ENCODE results near the gene ZNF185.

Gene ZNF185

DNA sequence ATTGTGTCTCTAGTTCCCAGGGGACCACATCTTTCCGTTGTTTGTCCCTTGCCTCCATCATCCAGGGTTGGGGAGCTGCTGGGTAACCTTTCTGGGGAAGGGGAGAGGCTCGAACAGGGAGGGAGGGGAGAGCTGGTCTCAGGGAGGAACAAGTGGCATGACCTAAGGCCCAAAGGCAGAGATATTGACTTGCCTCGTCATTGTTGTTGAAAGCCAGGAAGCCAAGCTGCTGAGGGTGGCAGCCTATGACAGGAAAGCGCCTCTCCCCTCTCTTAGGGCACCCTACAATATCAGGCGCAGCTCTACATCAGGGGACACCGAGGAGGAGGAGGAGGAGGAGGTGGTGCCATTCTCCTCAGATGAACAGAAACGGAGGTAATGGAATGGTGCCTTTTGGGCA is 20.8 kb downstream of the ZNF185 start:
- no peak for DNase-seq

DNA sequence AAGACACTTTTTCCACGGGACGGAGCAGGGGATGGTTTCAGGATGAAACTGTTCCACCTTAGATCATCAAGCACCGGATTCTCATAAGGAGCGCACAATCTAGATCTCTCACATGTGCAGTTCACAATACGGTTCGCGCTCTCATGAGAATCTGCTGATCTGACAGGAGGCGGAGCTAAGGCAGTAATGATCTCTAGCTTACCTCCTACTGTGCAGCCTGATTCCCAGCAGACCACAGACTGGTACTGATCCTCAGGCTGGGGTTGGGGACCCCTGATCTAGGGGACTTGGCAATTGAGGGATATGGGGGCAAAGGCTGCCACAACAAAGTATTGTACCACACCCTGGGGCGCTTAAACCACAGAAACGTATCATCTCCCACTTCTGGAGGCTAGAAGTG is 25.7 kb downstream of the ZNF185 start:
- DNase-seq = no peak

DNA sequence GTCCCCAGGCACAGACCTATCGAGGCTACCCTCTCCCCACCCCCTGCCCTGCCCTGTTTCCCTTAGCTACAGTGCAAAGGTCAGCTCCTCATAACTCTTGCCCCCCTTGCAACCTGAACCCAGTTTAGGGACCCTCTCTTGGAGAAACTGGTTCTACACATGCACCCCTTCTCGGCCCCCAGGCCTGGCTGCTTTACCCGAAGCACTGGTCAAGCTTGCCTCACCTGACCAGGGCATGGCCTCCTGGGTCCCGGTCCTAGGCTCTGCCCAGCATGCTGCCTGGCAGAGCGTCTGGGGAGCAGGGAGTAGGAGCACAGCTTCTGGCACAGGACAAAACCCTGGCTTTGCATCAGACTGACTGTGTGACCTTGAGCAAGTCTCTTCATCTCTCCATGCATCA is 28.0 kb downstream of the ZNF185 start:
- DNase-seq = no peak

DNA sequence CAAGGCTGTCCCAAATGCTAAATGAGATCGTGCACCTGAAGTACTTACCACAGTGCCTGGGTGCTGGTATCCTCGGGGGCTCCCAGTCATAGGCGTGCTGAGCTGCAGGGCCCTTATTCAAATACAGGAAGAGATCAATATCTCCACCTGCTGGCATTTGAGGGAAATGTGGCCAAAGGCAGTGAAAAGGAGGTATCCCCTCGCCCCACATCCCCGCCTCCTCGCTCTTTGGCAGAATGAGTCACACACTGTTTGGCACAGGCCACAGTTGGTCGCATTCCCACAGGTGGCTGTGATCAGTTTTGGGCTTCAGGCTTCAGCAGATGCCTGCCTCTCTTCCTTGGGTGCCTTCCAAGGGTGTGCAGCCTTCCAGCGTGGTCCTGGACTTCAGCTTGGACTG is 28.4 kb downstream of the ZNF185 start:
- DNase-seq = no peak

DNA sequence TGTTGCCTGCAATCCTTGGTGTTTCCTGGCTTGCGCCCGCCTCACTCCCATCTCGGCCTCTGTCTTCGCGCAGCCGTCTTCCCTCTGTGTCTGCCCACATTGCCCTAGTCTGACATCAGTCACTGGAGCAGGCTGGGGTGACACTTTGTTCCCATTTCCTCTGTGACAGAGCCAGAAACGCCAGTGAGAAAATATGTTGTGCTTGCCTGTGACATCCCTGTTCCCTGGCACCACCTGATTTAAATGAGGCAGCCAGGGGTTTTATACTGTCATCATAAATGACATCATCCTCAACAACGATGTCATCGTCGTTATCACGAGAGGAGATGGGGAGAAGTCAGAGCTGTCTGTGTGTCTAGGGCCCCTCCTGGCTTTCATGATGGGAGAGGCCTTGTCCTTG is 29.1 kb downstream of the ZNF185 start:
- DNase-seq = no peak

DNA sequence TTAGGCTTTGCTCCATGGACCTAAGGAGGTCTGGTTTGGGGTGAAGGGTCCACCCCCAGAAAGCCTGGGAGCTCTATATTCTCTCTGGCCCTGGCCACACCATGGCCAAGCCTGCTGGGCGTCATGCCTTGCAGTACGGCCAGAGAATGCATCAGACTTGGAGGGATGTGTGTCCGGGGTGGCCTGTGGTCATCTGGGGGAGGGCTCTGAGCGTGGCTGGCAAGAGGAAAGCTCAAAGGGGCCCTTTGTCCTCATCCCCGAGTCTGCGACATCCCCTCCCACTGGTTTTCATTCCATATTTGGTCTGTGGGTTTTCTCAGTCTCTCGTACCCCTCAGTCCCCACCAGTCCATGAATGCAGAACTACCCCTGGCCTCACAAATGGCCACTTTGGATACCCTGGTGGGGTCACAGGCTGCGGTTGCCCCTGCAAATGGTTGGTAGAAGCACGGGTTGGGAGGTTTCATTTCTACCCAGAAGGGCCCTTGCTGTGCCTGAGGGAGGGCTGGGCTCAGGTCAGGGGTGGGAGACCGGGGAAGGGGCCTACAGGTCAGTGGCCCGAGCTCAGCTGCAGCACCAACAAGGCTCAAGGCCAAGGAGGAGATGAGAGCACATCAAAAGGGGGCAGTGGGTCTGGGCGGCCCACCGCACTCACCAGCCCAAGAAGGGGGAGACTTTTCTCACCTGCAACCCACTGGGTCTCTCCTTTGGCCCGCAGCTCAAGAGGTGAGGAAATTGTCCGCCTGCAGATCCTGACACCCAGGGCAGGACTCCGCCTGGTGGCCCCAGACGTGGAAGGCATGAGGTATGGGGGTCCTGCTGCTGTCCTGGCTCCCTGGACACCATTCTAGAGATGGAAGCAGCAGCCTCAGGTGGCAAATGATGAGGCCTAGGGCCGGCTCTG is 30.2 kb downstream of the ZNF185 start:
- no peak for DNase-seq

DNA sequence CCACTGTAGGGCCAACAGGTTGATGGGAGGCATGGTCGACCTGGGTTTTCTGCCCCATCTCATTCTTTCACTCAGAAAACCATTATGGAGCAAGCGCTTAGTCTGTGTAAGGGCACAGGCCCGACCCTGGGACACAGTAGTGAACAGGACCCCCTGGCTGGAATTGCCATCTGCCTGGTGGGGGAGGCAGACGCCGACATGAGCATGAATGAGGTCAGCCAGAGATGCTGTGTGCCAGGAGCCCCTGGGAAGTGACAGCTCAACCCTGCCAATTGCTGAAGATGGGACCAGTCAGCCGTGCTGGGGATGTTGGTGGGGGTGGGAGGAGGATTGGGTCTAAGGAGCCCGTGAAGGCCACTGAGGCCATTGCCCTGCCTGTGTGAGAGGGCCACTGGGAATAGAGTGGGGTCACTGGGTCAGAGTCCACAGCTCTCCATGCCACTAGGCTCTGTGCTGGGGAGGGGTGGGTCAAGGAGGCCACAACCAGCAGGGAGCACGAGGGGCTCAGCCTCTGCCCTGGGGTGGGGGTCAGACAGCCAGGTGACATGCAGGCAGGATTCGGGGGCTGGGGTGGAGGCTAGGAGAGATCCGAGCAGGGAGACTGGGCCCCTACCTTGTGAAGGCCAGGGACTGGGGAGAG is 31.0 kb downstream of the ZNF185 start:
- DNase-seq = no peak

DNA sequence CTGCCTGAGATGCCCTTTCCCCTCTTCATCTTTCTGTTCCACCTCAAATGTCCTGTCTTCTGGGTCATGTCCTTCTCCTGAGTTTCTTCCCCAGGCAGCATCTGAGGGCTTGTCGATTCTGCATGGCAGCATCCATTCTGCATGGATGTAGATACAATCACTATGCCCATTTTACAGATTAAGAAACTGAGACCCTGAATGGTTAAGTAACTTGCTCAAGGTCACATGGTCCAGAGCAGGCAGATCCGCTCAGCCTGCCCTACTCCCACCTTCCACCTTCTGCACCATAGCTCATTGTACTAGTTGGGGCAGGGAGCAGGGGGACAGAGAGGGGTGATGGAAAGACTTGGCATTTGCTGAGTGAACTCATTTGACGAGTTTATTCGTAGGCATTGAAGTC is 32.0 kb downstream of the ZNF185 start:
- no peak for DNase-seq

DNA sequence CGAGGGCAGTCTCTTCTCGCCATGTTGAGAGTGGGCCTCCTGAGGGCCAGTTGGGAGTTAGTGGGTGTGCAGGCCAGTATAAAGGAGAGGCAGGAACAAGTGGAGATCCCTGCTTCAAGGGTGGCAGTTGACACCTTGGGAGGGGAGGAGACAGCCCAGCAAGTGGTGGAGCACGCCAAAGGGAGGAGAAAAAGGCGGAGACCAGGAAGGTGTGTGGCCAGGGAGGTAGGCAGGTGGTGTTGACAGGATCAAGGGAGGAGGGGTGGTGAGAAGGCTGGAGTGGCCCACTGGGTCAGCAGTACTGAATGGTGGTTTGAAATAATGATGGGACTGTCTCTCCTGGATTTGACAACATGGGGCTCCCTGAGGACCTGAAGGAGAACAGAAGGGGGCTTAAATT is 32.6 kb downstream of the ZNF185 start:
- DNase-seq = no peak

DNA sequence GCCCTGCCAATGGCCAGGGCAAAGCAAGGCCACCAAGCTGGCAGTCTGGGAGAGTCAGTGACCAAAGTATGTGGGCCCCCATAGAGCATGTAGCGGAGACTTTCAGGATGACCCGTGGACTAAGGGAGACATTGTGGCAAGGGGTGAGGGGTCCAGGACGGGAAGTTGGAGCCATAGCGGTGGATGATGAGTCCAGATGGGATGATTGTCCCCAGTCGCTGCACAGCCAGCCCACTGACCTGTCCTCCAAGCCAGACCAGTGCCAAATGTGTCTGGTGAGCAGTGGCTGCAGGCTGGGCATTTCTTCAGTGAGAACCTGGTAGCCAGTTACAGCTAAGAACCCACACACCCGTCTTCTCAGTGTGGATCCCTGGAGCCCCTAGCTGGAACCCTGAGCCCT is 34.3 kb downstream of the ZNF185 start:
- DNase-seq = no peak

DNA sequence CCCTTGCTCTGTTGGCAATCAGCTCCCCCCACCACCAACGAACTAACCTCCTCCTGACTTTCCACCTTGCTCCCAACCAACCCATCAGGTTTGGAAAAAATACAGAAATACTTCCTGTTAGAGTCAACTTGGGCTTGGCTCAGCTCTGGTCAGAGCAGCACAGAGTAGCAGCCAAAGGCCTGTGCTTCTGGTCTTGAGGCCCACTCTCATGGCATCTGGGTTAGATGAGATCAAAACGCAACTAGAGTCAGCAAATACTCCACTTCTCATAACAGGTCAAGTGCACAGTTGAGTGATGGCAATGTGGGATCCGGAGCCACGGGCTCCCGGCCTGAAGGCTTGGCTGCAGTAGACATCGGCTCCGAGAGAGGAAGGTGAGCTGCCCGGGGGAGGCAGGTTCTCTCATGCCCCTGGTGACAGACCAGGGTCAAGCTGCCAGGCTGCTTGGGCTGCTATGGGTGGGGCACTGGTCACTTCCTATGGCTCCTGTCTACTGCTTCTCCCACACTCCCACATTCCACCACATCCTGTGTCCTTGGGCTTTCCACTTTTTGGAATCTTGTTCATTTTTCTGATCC is 34.8 kb downstream of the ZNF185 start:
- DNase-seq = no peak

DNA sequence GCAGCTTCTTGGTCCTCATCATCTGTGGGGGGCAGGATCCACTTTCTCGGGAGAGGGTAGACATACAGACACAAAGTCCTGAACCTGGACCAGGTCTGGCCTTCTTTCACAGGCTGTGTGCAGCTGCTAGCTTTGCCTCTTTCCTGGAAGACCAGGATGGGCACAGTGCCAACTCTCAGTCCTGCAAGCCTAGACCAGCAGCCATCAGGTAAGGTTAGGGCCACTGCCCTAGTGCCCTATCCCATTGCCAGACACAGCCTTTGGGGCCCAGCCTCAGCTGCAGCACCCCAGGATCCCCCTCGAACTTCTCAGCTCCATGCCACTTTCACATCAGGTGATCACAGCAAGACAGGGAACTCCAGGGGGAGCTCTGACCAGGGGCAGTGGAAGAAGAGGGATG is 38.4 kb downstream of the ZNF185 start:
- no peak for DNase-seq

DNA sequence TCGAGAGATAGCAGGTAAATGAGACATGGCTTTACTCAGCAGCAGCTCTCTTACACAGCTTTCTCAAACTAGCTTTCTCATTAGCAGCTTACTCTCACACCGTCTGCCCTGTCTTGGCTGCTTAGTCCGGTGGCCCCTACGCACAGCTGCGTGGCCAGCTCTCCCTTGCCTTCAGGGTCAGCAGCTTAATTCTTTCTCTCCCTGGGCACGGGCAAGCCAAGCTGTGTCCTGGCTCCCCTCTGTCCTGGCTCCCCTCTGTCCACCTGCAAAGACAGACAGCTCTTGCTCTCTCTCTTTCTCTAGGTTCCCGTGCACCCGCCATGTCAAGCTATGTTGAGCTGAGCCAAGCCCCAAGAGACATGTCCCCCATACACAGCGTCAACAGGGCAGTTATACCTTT is 39.4 kb downstream of the ZNF185 start:
- no peak for DNase-seq

DNA sequence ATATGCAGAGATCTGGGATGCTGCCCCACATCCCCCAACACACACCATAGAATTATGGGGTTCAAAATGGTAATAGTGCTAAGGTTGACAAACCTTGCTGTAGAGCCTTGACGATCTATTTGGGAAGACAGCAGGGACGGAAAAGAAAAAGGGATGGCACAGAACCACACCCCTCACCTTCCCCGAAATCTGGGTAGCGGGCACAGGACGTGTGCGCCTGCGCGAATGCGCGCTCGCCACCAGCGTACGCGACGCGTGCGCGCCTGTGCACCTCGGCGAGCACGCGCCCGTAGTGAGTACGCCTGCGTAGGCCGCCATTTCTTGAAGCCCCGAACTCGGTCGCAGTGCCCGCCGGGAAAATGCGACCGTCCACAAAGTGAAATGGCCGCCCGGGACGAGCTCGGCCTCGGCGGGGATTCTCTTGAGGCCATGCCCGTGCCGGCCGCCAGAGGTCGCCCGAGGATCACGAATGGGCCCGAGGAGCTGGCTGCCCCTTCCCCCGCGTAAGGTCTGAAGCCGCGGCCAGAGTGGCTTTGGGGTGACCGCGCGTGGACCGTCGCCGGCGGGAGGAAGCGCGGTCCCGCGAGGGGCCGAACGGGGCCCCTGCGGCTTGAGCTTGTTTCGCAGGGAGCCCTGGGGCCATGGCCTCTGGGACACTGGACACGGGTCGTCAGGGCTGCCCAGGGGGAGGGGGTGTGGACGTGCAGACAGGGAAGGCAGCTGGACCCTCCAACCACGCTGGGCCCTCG is 43.6 kb downstream of the ZNF185 start:
- DNase-seq = peak; percentile 69

DNA sequence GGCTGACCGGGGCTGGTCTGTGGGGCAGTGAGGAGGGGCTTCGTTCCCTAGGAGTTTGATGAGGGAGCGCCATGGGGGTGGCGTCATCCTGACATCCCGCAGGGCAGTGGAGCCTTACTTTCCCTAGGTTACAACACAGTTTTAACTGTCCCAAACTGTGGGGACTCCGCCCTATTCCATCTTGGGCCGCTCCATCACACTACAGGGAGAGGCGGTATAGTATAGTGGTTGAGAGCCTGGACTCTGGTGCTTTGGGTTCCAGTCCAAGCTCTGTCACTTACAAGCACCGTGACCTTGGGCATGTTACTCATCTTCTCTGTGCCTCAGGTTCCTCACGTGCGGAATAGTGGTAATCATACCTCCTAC is 44.2 kb downstream of the ZNF185 start:
- no peak for DNase-seq

DNA sequence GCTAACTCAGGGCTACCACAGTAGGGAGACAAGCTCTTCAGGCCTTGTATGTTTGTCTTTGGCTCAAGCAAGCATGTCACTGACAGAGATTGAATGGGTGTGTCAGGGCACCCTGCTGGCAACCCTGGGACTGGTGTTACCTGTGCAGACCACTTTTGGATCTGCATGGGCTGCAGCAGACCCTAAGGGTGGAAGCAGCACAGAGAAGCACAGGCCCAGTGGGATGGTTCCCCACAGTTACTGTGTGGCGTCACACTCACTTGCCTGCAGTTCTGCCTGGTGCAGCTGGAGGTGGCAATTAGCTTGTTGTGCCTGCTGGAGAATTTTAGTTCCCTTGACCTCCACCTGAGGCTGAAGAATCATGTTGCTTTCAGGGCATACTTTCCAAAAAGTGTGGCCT is 46.0 kb downstream of the ZNF185 start:
- DNase-seq = no peak

DNA sequence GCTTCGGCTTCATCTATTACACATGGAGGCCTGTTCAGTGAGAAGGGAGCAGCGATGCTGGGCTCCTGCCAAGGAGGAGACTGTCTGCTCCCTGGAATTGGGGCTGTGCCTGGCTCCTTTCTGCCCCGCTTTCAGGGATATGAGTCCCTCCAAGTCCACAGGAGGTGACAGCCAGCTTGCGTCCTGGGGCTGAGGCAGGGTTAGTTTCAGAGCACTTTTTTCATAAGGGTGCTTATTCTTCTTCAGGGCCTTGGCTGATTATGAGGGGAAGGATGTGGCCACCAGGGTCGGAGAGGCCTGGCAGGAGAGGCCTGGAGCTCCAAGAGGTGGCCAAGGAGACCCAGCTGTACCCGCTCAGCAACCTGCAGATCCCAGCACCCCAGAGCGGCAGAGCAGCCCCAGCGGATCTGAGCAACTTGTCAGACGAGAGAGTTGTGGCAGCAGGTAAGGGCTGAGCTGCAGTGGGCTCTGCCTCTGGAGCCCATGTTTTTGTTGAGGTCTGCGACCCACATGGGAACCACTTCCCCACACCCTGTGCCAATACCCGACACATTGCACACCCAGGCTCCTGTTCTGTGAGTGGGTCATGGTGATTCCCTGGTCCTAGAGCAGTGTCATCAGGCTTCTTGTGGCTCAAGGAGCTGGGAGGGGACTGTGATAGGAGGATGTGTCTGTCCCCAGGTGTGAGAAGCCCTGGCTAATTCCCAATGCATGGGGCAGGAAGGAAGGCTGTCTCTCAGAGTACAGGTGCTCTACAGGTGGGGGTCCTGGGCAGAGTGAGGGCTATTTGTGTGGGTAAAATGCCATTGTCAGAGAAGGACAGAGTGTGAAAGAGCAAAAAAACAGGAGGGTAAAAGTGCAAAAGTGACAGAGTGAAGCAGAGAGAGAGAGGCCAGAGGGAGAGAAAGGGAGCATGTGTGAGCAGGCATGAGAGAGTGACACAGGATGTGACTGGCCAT is 47.4 kb downstream of the ZNF185 start:
- no peak for DNase-seq

DNA sequence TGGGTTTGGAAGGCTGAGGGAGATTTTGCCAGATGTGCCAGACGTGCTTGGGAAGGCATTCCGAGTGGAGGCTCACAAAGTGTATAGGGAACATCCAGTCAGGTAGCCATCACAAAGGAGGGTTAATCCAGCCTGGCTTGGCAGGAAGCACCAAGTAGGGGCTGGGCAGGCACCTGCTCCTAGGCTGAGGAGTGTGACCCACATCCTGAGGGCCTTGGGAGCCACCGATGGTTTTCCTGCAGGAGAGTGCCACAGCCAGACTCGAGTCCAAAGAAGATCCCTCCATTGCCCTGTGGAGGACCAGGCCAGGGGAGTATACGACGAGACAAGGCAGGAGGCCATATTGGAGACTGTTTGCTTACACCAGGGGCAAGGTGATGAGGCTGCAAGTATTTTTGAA is 48.8 kb downstream of the ZNF185 start:
- DNase-seq = no peak
